ENCODE data around the gene GRK4. TPM values are rescaled to one million over a fixed set of nuclear protein-coding genes. Genes with fewer than 3 reads are reported as not detected.

Gene GRK4
- total RNA-seq, 1 donor from 2014 or later, result 1.3 TPM

DNA sequence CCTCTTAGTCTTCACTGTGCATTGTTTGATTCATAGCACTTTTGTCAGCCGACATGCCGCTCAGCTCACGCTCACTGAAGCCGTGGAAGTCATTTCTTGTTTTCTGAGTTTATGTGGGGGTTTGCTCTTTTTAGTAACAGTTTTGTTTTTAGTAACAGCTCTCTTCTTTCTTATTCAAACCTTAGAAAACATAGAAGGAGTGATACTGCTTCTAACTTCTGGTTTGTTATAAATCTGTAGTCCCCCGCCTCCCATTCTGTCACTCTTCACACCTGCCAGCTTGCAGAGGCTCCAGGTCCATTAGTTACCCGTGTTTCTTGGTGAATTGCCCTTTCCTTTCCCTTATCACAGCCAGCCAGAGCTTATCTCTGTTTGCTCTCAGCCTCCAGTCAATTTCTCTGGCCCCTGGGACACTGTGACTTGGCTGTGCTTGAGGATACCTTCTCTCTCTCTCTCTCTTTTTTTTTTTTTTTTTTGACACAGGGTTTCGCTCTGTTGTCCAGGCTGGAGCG is 50.5 kb downstream of the GRK4 start:
- no peak overlapping the region for H3K27ac Mint-ChIP-seq
- H2AFZ ChIP-seq (replicated peaks), result peak overlapping the region; percentile 26
- H3K27me3 Mint-ChIP-seq (ENCODE audit: insufficient read depth, low read depth), result peaks cover 2% of the 10 kb centered on the region
- H3K4me2 ChIP-seq, result no peak overlapping the region
- H3K9me3 ChIP-seq (ENCODE audit: low read depth), result no peaks in the 10 kb centered on the region
- DNase-seq (ENCODE audit: low spot score), result no peak
- H3K4me3 Mint-ChIP-seq, result no peak overlapping the region
- H3F3A ChIP-seq (ENCODE audit: low read depth), result no peaks in the 10 kb centered on the region
- no peak overlapping the region for H3K9ac ChIP-seq
- H3K27me3 ChIP-seq, result no peaks in the 10 kb centered on the region
- H3K4me1 Mint-ChIP-seq, result peaks cover 4% of the 10 kb centered on the region
- no peaks in the 10 kb centered on the region for H3K36me3 ChIP-seq
- H3K79me2 ChIP-seq (ENCODE audit: low read depth), result no peaks in the 10 kb centered on the region
- H3K9me3 Mint-ChIP-seq, result no peaks in the 10 kb centered on the region
- no peak overlapping the region for H3K27ac ChIP-seq
- TF ChIP-seq EZH2phosphoT487 (IDR thresholded peaks at IDR 0.05) (no peak), EZH2 (IDR thresholded peaks at IDR 0.05) (no peak)
- TF ChIP-seq, protein P1, sequence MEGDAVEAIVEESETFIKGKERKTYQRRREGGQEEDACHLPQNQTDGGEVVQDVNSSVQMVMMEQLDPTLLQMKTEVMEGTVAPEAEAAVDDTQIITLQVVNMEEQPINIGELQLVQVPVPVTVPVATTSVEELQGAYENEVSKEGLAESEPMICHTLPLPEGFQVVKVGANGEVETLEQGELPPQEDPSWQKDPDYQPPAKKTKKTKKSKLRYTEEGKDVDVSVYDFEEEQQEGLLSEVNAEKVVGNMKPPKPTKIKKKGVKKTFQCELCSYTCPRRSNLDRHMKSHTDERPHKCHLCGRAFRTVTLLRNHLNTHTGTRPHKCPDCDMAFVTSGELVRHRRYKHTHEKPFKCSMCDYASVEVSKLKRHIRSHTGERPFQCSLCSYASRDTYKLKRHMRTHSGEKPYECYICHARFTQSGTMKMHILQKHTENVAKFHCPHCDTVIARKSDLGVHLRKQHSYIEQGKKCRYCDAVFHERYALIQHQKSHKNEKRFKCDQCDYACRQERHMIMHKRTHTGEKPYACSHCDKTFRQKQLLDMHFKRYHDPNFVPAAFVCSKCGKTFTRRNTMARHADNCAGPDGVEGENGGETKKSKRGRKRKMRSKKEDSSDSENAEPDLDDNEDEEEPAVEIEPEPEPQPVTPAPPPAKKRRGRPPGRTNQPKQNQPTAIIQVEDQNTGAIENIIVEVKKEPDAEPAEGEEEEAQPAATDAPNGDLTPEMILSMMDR (IDR thresholded peaks at IDR 0.05), result no peak
- H3K4me1 ChIP-seq, result no peaks in the 10 kb centered on the region
- H3K4me3 ChIP-seq, result no peak overlapping the region
- no peaks in the 10 kb centered on the region for H4K20me1 ChIP-seq (ENCODE audit: low read depth)
- H3K36me3 Mint-ChIP-seq, result no peaks in the 10 kb centered on the region

DNA sequence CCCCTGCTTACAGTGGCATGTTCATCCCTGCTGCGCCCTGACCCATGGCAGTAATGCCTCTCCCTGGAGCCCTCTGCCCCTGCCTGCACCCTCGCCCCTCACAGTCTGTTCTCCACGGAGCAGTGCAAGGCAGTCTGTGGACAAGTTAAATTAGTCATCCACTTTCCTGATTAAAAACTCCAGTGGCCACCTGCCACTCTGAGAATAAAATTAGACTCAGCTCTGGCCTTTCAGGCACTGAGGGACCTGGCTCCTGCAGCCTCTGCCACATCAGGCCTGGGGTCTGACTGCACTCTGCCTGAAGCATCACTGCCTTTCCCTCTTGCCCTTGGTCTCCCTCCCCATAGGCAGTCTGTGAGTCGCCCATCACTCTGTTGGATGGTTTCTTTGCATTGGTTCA is 53.6 kb downstream of the GRK4 start:
- Histone ChIP-seq H3K79me2 (ENCODE audit: low read depth) (no peaks in the 10 kb centered on the region), H3K27me3 (no peaks in the 10 kb centered on the region), H3K4me1 (no peaks in the 10 kb centered on the region), H3K4me3 (no peak overlapping the region), H3K4me2 (no peak overlapping the region), H2AFZ (replicated peaks) (no peak overlapping the region), H3K9ac (no peak overlapping the region), H3F3A (ENCODE audit: low read depth) (no peaks in the 10 kb centered on the region), H3K9me3 (ENCODE audit: low read depth) (no peaks in the 10 kb centered on the region), H3K27ac (no peak overlapping the region), H4K20me1 (ENCODE audit: low read depth) (no peaks in the 10 kb centered on the region), H3K36me3 (no peaks in the 10 kb centered on the region)
- Mint-ChIP-seq H3K27ac (peak overlapping the region; percentile 62), H3K4me1 (peaks cover 11% of the 10 kb centered on the region), H3K4me3 (no peak overlapping the region), H3K36me3 (no peaks in the 10 kb centered on the region), H3K27me3 (ENCODE audit: insufficient read depth, low read depth) (peaks cover 4% of the 10 kb centered on the region), H3K9me3 (no peaks in the 10 kb centered on the region)
- DNase-seq (ENCODE audit: low spot score), result no peak
- no peak for TF ChIP-seq EZH2 (IDR thresholded peaks at IDR 0.05)
- TF ChIP-seq EZH2phosphoT487 (IDR thresholded peaks at IDR 0.05), result no peak
- TF ChIP-seq, protein P1 (IDR thresholded peaks at IDR 0.05), result no peak

DNA sequence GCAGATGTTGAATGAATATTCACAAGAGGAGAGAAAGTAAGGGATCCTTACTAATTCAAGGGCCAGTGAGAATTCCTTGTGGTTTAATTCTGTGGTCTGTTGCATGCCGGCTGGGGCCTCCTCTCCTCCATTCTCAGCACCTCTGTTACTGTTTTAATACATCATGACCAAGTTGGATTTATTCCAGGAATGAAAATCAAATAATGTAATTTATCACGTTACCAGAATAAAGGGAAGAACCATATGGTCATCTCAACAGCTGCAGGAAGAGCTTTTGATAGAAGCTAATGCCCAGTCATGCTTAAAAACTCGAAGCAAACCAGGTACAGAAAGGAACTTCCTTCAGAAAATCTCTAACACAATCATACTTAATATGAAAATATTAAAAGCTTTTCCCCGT is 54.1 kb downstream of the GRK4 start:
- Mint-ChIP-seq H3K27me3 (ENCODE audit: insufficient read depth, low read depth) (peaks cover 4% of the 10 kb centered on the region), H3K9me3 (no peaks in the 10 kb centered on the region), H3K36me3 (no peaks in the 10 kb centered on the region), H3K27ac (no peak overlapping the region), H3K4me3 (no peak overlapping the region), H3K4me1 (peaks cover 11% of the 10 kb centered on the region)
- Histone ChIP-seq H2AFZ (replicated peaks) (no peak overlapping the region), H3K27ac (no peak overlapping the region), H4K20me1 (ENCODE audit: low read depth) (no peaks in the 10 kb centered on the region), H3K4me3 (no peak overlapping the region), H3K9me3 (ENCODE audit: low read depth) (no peaks in the 10 kb centered on the region), H3K36me3 (no peaks in the 10 kb centered on the region), H3K9ac (no peak overlapping the region), H3F3A (ENCODE audit: low read depth) (no peaks in the 10 kb centered on the region), H3K4me1 (no peaks in the 10 kb centered on the region), H3K4me2 (no peak overlapping the region), H3K27me3 (no peaks in the 10 kb centered on the region), H3K79me2 (ENCODE audit: low read depth) (no peaks in the 10 kb centered on the region)
- TF ChIP-seq EZH2 (IDR thresholded peaks at IDR 0.05) (no peak), EZH2phosphoT487 (IDR thresholded peaks at IDR 0.05) (no peak)
- TF ChIP-seq, protein P1 (IDR thresholded peaks at IDR 0.05), result no peak
- DNase-seq (ENCODE audit: low spot score), result no peak
